GM23338 (cell line): ENCODE results near the gene RGS8. TPM values are rescaled to one million over a fixed set of nuclear protein-coding genes. Genes with fewer than 3 reads are reported as not detected.
"Not testable (repeated sequence)": the region's sequence is repeated elsewhere in the genome, so short reads cannot be mapped to it uniquely, and the experiment has no call there.

Experiments used
- ATAC-seq: fragments of 200-7000 bp; cut with Tn5 transposase; 3 replicates; pipeline ENCODE4 v1.9.1; 2020
- DNase-seq: peaks from one replicate; pipeline ENCODE4 v3.0.0-alpha.2; 2015; ENCODE audit warnings: low spot score
- H2AFZ ChIP-seq: fragments of 200-600 bp; sonication (generic); 2 replicates; pipeline ENCODE4 v1.8.0; 2016; ENCODE audit warnings: antibody characterized with exemption, mild to moderate bottlenecking, moderate library complexity
- H3F3A ChIP-seq: fragments of 200-600 bp; sonication (generic); replicated peaks from 2 replicates; pipeline ENCODE4 v1.8.0; 2017; ENCODE audit warnings: antibody characterized with exemption, mixed run types, low read depth
- H3K27ac ChIP-seq: fragments of 200-600 bp; sonication (generic); 2 replicates; pipeline ENCODE4 v1.6.1; 2016; ENCODE audit warnings: low read depth
- H3K27me3 ChIP-seq: fragments of 200-600 bp; sonication (generic); 2 replicates; pipeline ENCODE4 v1.8.0; 2016; ENCODE audit warnings: mild to moderate bottlenecking, mixed run types, moderate library complexity; ENCODE audit not compliant: insufficient read depth
- H3K36me3 ChIP-seq: fragments of 200-600 bp; sonication (generic); 2 replicates; pipeline ENCODE4 v1.8.0; 2016; ENCODE audit warnings: mild to moderate bottlenecking; ENCODE audit not compliant: insufficient read depth
- H3K4me1 ChIP-seq: fragments of 200-600 bp; sonication (generic); 2 replicates; pipeline ENCODE4 v1.8.0; 2016; ENCODE audit warnings: mild to moderate bottlenecking, moderate library complexity; ENCODE audit not compliant: insufficient read depth
- H3K4me2 ChIP-seq: fragments of 200-600 bp; sonication (generic); 2 replicates; pipeline ENCODE4 v1.7.1; 2017; ENCODE audit warnings: mixed run types
- H3K4me3 ChIP-seq: fragments of 200-600 bp; sonication (generic); 2 replicates; pipeline ENCODE4 v1.6.1; 2016; ENCODE audit warnings: mixed run types
- H3K79me2 ChIP-seq: fragments of 200-600 bp; sonication (generic); replicated peaks from 2 replicates; pipeline ENCODE4 v1.8.0; 2017; ENCODE audit warnings: mild to moderate bottlenecking; ENCODE audit not compliant: insufficient read depth
- H3K9me2 ChIP-seq: fragments of 200-600 bp; sonication (generic); 2 replicates; pipeline ENCODE4 v1.8.0; 2017; ENCODE audit not compliant: insufficient read depth
- H4K20me1 ChIP-seq: fragments of 200-600 bp; sonication (generic); replicated peaks from 2 replicates; pipeline ENCODE4 v1.8.0; 2017; ENCODE audit warnings: mild to moderate bottlenecking; ENCODE audit not compliant: insufficient read depth
- H3K27ac Mint-ChIP-seq: 2 replicates; pipeline ENCODE4 v1.8.0; 2020; ENCODE audit warnings: inconsistent platforms, mild to moderate bottlenecking, moderate library complexity, mixed read lengths
- H3K27me3 Mint-ChIP-seq: 3 replicates; pipeline ENCODE4 v1.8.0; 2022; ENCODE audit warnings: low read depth, mild to moderate bottlenecking, moderate library complexity, mixed read lengths, inconsistent platforms; ENCODE audit not compliant: insufficient read depth, poor library complexity
- H3K36me3 Mint-ChIP-seq: 3 replicates; pipeline ENCODE4 v1.8.0; 2021; ENCODE audit warnings: low read depth, mild to moderate bottlenecking, inconsistent platforms, moderate library complexity, mixed read lengths
- H3K4me1 Mint-ChIP-seq: 3 replicates; pipeline ENCODE4 v1.8.0; 2020; ENCODE audit warnings: mild to moderate bottlenecking, inconsistent platforms, mixed read lengths
- H3K4me3 Mint-ChIP-seq: 3 replicates; pipeline ENCODE4 v1.8.0; 2021; ENCODE audit warnings: moderate library complexity, mild to moderate bottlenecking, inconsistent platforms, mixed read lengths
- H3K9me3 Mint-ChIP-seq: 3 replicates; pipeline ENCODE4 v1.8.0; 2020; ENCODE audit warnings: moderate library complexity, mild to moderate bottlenecking, inconsistent platforms, mixed read lengths
- CREB1 ChIP-seq: fragments of 250-450 bp; sonication (Bioruptor Pico); IDR thresholded peaks from 2 replicates; pipeline ENCODE4 v1.5.0; 2020; ENCODE audit warnings: low read depth, mild to moderate bottlenecking, moderate library complexity
- CTCF ChIP-seq, 2 experiments: fragments of 200-600 bp in 1 of 2; sonication (generic) in 1 of 2; conservative IDR thresholded peaks; 2 replicates each; pipeline versions ENCODE4 v1.5.1 to v1.6.1; 2016 to 2017; ENCODE audit warnings: antibody characterized with exemption in 2 of 2, low read depth in 2 of 2, mild to moderate bottlenecking in 2 of 2, moderate library complexity in 1 of 2
- ETS1 ChIP-seq: IDR thresholded peaks from 2 replicates; pipeline ENCODE4 v1.6.1; 2016; ENCODE audit warnings: antibody characterized with exemption
- EZH2 ChIP-seq: fragments of 200-600 bp; sonication (generic); IDR thresholded peaks from one replicate; pipeline ENCODE4 v1.8.0; 2017; ENCODE audit warnings: antibody characterized with exemption, mild to moderate bottlenecking, low read depth; ENCODE audit not compliant: unreplicated experiment
- NANOG ChIP-seq: IDR thresholded peaks from 2 replicates; pipeline ENCODE4 v1.6.1; 2016; ENCODE audit warnings: antibody characterized with exemption, borderline replicate concordance
- REST ChIP-seq: IDR thresholded peaks from one replicate; pipeline ENCODE4 v1.6.1; 2018; ENCODE audit warnings: antibody characterized with exemption; ENCODE audit not compliant: unreplicated experiment
- STAT1 ChIP-seq: IDR thresholded peaks from one replicate; pipeline ENCODE4 v1.6.1; 2016; ENCODE audit warnings: antibody characterized with exemption; ENCODE audit not compliant: unreplicated experiment
- ZNF331 ChIP-seq: fragments of 250-450 bp; sonication (Bioruptor Pico); IDR thresholded peaks from 2 replicates; pipeline ENCODE4 v1.5.0; 2020; ENCODE audit warnings: low read depth, mild to moderate bottlenecking, moderate library complexity
- polyA plus RNA-seq: library from polyadenylated mRNA; unstranded; fragments of >200 nt; fragmentation: Nextera tagmentation; extraction: Ambion mirVana; gene quantifications from 2 replicates; pipeline ENCODE4 v1.2.1, GENCODE V29; 2016
- total RNA-seq: library from RNA; depleted of rRNA; stranded (reverse); fragments of >200 nt; shearing (Covaris generic); gene quantifications from 2 replicates; pipeline ENCODE4 v1.2.3, GENCODE V29; 2014

The RGS8 gene
- total and polyA plus RNA-seq, 2 experiments from 2014 or later, result 0.06 to 2.5 TPM

GRCh38 chr1:182698971-182699370, 14.6 kb upstream of the RGS8 start (continued):
- no peak for TF ChIP-seq ZNF331 (CRISPR knock-in tag)
- TF ChIP-seq CREB1 (CRISPR knock-in tag), result no peak
- no peak for TF ChIP-seq EZH2
- no peak for TF ChIP-seq STAT1
- TF ChIP-seq CTCF (conservative IDR thresholded peaks at IDR 0.05; ENCODE audit: low read depth in 2 of 2), result no peak
- TF ChIP-seq ETS1, result no peak

GRCh38 chr1:182693139-182693538, 8.8 kb upstream of the RGS8 start:
- not testable (repeated sequence) for H3K27ac Mint-ChIP-seq, H3K36me3 Mint-ChIP-seq, H3K27me3 Mint-ChIP-seq, H3K9me3 Mint-ChIP-seq, H3K9me2 ChIP-seq, H2AFZ ChIP-seq, H4K20me1 ChIP-seq, H3K36me3 ChIP-seq, H3F3A ChIP-seq, H3K4me2 ChIP-seq, H3K79me2 ChIP-seq, DNase-seq, H3K4me1 ChIP-seq, H3K27me3 ChIP-seq, H3K27ac ChIP-seq, ATAC-seq, H3K4me3 ChIP-seq, H3K4me3 Mint-ChIP-seq
- peaks cover 11% of the 10 kb centered on the region for H3K4me1 Mint-ChIP-seq

GRCh38 chr1:182690886-182691443, 6.6 kb upstream of the RGS8 start:
- Histone ChIP-seq H3K27ac (no peak overlapping the region), H3K36me3 (no peaks in the 10 kb centered on the region), H3K4me1 (no peaks in the 10 kb centered on the region), H2AFZ (no peak overlapping the region), H4K20me1 (no peaks in the 10 kb centered on the region), H3K27me3 (0 out of 2 replicates have a peak, but pooled peaks cover 3% of the 10 kb centered on the region), H3K4me2 (no peak overlapping the region), H3K4me3 (no peak overlapping the region), H3K9me2 (no peaks in the 10 kb centered on the region), H3K79me2 (no peaks in the 10 kb centered on the region), H3F3A (no peaks in the 10 kb centered on the region)
- DNase-seq, result no peak
- no peaks in the 10 kb centered on the region; the same call in 2 of the 3 replicates for H3K36me3 Mint-ChIP-seq
- H3K27me3 Mint-ChIP-seq, result peaks cover 2% of the 10 kb centered on the region
- H3K4me3 Mint-ChIP-seq, result no peak overlapping the region
- no peak for ATAC-seq
- H3K27ac Mint-ChIP-seq, result no peak overlapping the region
- H3K9me3 Mint-ChIP-seq, result peaks cover 2% of the 10 kb centered on the region; the same call in 1 of the 3 replicates
- no peaks in the 10 kb centered on the region for H3K4me1 Mint-ChIP-seq
- TF ChIP-seq REST (no peak), NANOG (no peak)
